Medulla oblongata (tissue), 1 donor: ENCODE results near the gene FIGNL1.

Source experiments
- DNase-seq: peaks from one replicate; pipeline ENCODE4 v3.0.0-alpha.2; 2015; ENCODE audit errors: extremely low spot score

Gene FIGNL1

DNA sequence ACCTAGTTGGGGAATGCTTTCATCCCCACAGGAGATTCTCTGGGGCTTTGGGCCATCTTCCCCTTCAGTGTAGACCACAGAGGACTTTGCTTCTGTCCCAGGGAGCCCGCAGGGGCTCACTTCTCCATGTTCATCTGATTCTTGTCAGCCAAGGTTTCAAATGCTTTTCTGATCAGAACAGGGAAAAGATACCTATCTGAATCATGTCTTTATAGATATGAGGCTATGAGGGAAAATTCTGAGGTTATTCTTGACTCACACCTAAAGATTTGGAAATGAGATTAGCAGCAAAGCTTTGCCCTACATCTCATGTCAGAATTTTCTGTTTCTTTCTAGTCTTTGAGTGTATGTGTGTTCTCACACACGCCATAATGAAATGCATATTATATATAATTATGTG lies 53.3 kb downstream of the FIGNL1 start:
- DNase-seq, result no peak

DNA sequence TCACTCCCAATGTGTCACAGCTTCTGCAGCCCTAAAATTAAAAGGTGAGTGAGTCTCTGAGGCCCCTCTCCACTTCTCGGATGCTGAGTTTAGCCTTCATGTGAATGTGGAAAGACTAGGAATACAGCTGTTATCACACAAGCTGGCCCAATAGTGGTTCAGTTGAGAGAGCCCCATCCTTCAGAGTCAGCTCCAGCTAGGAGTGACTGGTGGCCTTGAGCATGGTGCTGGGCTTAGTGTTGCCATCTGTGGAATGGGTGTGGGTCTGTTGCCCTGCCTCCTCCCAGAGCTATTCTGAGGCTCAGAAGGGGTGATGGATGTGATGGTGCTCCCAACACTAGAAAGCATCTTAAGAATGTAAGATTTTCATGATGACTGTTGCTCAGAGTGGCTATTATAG lies 55.8 kb downstream of the FIGNL1 start:
- no peak for DNase-seq
